ENCODE data around the gene ADTRP.

ADTRP gene

DNA sequence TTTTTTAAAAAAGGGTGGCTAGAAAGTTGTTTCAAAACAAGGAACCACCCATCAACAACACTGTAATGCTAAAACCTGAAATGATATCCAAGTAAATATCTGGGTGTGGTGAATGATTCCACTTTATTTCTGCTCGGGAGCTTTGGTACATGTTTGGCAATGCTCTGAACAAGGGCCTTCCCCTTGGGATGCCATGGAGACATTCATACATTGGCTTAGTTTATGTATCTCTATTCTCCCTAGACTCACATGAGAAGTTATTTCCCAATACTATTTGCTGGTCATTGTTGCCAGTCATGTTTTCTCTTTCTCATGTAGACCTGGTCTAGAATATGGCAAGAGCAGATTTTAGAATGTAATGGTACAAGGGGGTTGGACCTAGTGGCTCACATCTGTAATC, 22.9 kb downstream of the ADTRP start:
- DNase-seq (ENCODE audit: low spot score), result no peak

DNA sequence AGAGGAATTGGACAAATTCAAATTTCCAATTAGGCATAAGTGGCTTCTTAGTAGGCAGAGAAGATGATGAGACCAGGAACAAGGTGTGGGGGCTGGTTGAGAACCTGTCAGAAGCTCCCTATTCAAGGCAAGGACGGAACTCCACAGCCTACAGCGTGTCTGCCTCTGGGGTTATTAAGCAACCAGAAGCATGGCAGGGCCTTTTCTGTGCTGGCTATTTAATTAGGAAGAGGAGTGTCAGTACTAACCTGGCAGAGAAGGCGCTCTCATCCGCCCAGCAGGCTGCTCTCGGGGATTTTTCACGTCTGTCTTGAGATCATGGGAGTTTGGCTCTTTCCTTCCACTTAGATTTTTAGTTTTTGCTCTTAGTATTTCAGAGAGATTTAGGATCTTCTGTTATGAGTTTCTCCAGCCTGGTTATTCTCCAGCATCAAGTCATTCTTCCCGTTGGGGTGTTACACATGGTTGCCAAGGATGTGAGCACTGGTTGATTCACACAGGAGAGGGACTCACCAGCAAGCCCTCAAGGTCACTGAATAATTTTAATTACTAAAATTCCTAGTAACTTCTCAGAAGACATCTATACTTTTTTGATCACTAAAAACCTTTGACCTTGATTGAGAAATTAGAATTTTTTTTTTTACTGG, 23.9 kb downstream of the ADTRP start:
- peak; percentile 68 for DNase-seq (ENCODE audit: low spot score)

DNA sequence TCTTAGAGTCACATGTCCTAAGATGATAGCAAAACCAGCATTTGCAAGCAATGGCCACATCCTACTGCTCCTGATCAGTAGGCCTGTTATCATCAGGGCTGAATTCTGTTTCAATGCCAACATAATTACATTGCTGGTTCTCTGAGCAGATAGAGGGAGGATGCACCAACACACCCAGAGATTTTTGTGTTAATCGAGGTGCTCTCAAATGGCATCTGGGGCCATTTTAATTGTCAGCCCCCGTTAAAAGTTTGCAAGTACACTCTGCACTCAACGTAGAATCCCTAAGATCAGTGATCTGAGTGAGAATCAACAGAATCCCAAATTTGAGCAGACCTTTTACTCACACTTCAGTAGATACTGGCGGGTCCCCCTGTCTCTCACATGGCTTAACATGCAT, 24.8 kb downstream of the ADTRP start:
- no peak for DNase-seq (ENCODE audit: low spot score)

DNA sequence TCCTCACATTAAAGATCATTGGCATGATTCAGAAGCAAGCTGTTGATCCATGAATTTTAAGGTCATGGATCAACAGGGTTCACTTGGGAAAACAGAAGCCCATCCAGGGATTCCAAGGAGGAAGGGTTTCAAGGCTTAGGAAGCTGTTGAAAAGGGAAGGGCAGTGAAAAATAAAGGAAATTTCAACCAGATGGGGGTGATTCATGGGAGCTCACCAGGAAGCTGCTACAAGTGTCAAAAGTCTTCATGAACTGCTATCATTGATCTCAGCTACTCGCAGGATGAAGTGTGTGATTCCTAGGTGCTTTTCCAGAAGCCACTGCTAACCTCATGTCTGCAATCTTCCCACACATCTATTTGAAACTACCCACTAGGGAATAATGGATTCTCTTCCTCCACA, 26.2 kb downstream of the ADTRP start:
- no peak for DNase-seq (ENCODE audit: low spot score)

DNA sequence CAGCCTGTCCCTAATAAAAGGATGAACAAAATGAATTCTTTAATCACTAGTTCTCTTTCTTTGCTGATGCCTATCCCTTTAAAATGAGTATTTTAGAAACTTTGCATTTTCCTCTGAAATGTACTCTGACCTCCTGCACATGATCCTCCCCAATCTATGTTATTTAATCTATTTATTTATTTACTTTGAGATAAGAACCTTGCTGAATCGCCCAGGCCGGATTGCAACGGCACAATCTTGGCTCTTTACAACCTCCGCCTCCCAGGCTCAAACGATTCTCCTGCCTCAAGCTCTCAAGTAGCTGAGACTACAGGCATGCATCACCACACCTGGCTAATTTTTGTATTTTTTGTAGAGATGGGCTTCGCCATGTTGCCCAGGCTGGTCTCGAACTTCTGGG, 27.9 kb downstream of the ADTRP start:
- DNase-seq (ENCODE audit: low spot score), result no peak

DNA sequence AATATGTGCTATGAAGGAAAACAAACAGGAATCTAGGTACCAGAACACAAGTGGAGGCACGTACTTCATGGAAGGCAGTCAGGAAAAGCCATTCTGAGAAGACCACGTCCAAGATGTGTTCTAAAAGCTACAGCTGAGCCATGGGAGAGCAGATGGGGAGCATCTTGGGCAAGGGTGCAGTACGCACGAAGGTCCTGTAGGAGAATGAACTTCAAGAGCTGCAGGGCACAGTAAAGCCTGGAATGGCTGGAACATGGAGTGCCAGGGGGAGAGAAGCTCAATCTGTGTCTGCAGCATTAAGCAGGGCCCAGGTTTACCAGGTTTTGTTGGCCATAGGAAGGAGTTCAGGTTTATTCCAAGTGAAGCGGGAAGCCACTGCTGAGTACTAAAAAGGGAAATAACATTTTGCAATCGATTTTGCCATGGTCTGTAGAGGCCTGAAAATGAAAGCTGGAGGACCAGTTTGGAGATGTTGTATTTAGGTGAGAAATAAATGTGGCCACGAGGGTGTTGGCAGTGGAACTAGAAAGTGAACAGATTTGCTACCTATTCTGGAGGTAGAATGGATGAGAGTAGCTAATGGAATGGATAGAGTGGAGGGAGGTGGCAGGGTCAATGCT, 29.9 kb downstream of the ADTRP start:
- no peak for DNase-seq (ENCODE audit: low spot score)

DNA sequence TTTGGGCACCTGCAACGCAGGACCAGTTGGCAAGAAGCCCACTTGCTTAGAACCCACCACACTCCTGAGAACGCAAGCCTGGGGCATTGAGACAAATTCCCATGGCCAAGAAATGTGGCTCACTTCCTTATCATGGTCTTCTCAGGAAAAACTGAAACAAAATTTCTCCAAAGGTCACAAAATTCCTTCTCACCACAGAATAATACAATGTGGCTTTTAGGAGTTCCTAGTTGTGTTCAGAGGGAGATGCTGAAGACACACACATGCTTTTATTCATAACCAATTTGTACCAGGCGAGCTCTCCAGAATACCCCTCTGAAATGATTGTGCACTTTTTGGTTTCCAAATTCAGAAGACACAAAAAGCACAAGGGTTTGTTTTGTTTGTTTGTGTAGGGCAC, 31.6 kb downstream of the ADTRP start:
- DNase-seq (ENCODE audit: low spot score), result no peak

DNA sequence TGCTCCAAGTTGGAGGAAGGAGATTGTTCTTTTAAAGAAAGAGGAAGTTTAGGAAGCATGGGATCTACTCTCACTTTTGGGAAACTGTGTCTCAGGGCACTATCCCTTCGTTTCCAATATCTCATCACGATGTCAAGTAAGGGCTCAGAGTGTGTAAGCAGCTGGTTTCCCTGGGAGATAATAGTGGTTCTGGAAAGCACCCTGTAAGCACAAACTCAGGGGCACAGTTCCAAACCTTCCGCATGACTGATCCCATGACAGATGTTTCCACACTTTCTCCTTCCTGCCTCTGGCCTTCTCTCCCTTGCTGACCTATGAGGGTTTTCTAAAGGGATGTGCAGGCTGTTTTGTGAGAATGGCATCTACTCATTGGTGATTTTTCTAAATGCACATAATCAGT, 33.9 kb downstream of the ADTRP start:
- peak; percentile 77 for DNase-seq (ENCODE audit: low spot score)

DNA sequence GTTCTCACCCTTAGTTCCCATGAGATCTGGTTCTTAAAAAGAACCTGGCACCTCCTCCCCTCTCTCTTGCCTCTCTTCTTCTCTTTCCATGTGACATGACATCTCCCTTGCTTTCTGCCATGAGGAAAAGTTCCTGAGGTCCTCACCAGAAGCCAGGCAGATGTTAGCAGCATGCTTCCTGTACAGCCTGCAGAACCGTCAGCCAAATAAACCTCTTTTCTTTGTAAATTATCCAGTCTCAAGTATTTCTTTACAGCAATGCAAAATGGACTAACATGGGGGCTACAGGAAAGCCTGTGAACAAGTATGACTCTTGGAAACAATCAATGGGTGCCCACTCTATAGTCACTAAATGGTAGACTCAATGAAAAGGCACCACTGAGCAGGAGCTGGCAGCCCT, 34.5 kb downstream of the ADTRP start:
- no peak for DNase-seq (ENCODE audit: low spot score)

DNA sequence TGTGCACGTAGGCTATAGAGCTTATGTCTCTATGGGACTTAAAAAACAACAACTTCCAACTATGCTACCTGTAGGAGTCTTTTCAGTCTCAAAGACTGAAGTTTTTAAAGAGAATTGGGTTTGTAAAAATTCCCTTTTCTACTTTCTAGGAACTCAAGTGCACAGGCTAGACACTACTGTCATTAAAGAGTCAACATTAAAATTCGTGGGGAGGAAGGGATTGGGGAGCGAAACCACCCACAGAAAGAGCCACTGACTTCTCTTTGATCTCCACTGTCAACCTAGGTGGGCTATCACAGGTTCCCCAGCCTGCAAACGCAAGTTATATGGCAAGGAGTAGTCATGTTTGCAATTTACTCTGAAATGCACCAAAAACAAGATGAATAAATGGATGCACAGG, 37.7 kb downstream of the ADTRP start:
- DNase-seq (ENCODE audit: low spot score), result no peak

DNA sequence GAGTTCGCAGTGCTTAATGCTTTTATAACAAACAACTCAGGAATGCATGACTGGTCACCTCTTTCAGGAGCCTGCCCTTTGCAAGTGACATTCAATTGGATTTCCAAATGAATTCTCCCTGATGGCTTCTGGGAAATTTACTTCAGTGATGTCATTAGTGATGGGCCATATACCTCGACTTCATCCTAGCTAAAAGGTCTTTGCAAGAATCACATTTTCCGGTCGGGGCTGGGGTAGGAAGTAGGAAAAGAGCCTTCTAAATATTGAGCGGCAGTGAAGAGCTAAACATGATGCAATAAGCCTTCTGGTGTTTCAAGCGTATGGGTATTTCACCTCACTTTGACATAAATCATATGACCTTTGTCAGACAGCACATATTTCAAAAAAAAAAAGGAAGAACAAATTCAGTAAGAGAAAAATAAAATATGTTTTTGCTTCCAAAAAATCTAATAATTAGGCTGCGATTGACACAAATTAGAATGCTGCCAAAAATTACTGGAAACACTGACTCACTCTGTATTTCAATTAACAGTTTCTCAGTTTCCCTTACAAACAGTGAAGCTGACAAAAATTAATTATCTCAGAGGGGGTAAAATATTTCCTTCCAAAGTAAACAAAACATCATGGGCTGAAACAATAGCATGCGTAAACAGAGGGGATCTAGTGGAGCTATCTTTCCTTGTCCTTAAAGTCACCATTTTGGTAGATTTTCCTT, 39.8 kb downstream of the ADTRP start:
- DNase-seq (ENCODE audit: low spot score), result no peak

DNA sequence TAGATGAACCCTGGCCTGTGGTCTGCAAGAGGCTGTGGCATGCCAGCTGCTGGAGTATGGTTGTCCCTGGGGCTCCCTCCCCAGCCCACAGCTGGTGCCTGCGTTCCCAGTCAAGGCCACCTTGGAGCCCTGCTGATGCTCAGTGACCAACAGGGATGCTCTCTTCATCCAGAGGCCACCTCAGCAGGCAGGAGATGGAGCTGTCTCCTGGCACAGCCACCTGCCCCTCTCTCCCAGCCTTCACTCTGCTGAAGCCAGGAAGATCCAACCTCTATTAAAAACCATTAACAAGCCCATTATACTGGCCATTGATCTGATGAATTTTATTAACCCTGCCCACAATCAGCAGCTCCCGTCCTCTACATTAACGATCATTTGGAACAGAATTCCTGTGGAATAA, 40.4 kb downstream of the ADTRP start:
- no peak for DNase-seq (ENCODE audit: low spot score)

DNA sequence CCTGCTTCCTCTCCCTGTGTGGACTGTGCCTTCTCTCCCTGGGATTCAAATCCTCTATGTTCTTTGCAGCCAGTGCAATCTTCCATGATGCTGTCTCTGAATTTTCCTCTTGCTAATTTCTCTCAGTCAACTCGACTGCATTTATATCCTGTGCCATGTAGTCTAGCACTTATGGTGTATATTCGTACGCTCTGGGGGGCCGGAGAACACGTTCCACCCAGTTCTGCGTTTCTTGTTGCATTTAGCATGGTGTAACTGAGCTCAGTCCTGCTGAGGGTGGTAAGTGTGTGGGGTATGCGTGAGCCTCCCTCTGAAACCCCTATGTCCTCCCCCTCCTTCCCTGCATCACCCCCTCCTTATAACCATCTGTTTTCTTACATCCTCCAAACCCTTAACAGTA, 42.0 kb downstream of the ADTRP start:
- no peak for DNase-seq (ENCODE audit: low spot score)

DNA sequence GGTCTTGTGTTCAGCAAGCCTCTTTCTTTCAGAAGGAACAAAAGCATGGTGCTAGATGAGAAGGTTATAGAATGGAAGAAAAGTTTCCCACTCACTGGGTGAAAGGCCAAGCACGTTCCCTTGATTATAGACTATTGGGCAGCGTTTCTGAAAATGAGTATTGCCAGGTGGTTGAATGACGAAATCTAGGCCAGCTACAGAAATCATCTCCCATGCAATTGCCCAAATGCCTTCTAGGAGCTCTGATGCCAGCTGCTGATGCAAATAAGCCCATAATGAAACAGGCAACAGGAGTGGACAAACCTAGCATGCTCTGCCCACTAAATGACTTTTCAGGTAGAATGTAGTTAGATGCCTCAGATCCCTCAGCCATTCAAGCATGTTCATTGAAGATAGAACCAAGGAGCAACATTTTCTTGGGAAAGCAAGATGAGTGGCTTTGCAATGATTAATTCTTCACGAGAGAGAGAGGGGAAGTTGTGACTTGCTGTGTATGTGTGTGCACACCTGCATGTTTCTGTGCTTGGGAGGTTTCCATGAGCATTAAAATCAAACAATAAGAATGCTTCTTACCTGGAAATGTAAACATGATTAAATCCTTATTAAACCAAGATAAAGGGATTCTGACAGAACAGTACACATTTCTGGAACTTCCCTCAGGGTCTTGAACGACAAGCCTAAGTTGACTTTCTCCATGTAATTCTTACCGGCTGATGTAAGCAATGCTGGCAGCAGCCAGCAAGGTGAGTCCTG, 43.6 kb downstream of the ADTRP start:
- no peak for DNase-seq (ENCODE audit: low spot score)

DNA sequence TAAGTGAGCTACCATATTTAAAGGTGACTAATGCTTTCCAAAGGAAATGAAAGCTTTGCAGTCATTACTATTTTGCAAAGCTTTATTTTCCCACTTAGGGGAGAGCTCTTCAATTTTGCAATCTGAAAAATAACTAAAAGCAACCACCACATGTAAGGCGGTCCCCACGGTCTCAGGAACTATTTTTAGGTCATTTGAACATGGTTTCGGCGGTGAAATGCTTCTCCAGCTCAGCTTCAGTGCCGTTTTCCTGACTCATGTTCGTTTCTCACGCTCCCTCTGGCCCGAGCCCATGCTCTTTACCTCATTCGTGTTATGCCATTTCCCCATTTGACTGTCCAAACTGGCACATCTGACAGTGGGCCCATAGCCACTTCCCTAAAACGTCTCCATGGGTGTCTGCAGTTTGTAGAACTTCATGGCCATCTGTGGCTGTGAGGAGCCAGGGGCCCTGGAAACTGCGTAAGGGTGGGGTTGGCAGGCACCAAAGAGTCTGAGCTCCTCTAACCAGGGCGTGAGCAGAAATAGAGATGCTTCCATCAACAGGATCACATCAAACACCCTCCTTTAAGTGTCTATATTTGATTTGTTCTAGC, 46.5 kb downstream of the ADTRP start:
- DNase-seq (ENCODE audit: low spot score), result peak; percentile 90

DNA sequence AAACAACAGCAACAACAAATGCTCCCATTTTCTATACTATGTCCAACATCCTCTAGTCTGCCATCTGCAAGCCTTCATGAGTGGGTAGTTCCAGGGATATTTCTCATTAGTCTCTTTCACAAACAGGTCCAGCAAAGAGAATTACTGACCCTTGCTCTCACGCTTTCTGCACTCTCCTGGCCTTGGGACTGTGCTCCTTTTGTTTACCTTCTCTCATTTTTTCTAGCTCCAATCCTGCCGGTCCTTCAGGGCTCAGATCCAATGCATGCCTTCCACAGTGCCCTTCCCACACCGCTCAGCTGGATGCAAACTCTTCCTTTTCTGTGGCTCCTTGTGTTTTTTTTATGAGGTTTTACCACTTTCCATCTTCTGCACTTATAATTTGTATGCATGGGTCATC, 47.2 kb downstream of the ADTRP start:
- DNase-seq (ENCODE audit: low spot score), result no peak

DNA sequence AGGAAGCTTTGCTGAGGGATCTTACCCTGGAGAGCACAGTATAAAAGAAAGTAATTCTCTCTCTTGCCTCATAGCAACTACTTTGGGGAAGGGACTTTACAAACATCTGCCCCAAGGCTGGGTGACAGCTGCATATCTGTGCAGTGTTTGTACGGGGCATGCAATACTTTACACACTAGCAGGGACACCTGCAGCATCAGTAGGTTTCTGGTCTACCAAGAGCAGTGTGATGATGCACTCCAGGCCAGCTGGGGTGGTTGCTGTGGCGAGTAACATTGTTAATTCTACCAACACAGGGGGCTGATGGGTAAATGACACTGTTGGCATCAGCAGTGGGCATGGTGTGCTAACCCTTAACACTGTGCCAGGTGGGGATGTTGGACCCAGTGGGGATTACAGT, 48.0 kb downstream of the ADTRP start:
- no peak for DNase-seq (ENCODE audit: low spot score)

DNA sequence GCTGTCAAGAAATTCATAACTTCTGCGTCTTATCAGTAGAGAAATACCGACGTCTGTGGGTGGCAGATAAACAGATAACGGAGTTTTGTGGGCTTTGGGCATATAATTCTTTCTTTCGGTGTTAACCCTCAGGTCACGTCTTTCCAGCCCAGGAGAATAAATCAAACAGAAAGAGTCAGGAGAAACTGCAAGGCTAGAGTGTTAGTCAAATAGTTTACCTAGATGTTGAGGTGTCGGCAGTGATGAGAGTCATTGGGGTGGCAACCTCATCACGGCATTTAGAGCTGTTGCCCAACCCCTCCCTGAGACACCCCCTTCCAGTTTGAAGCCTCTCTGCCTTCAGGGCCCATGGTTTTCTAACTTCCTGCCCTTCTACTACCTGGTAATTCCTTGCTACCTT, 49.5 kb downstream of the ADTRP start:
- no peak for DNase-seq (ENCODE audit: low spot score)

DNA sequence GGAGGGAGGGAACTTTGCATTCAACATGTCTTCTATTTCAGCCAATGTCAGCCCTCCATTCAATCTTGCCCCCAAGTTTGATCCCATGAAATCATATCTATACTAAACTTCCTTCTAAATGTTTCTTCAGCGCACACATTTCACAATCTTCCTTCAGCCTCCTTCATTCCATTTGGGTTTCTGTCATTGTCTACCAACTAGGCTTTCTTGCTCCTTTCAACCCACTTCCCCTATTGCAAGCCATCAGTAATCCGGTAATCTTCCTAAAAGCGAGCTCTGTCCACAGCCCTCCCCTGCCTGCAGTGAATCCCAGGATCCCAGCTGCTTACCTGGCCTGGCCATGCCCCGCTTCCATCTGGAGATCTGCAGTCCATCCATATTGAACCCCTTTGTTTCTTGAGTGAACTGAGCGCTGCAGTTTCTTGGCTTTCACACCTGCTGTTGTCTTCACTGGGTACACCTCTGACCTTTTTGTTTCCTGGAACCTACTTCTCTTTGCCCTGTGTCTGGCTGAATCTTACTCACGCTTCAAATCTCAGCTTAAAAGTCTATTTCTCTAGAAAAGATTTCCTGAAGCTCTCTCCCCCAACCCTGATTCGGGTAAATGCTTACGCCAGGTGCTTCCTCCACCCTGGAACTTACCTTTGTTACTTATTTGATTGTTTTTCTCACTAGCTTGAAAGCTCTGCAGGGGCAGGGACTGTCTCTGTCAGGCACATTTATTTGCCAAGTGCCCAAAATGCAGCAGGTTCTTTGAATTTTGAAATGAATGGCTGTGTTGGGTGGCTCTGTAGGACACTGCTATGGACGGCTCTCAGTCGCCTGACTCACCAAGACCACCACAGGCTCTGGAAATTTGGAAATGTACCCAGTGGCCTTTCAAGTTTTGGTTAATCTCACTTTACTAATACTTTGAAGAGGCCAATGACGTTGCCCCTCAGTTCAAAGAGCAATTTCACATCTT, 50.3 kb downstream of the ADTRP start:
- DNase-seq (ENCODE audit: low spot score), result no peak

DNA sequence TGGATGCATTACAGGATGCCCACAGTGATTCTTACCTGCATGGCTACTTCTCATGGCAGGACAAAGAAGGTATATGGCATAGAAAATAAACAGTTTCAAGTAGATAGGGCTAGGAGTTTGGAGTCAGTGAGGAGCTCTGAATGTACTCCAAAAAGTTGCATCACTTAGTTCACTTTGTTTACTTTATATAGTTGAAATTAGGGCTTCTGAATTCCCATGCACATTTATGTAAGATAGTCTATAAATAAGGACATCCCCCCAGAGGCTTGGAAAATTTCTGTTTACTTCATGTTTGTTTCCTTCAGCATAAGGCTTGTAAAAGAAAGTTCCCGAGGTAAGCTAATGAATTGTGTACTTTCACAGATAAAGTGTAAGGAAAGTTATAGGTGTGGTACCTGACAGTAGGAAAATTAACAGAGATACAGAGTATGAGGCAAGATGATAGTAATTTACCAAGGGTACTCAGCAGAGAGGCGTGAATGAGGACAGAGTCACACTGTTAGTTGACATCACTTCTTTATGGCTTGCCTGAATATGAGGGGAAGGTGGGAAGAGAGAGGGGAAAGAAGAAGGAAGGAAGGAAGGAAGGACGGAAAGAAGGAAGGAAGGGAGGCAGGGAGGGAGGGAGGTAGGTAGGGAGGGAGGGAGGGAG, 51.1 kb downstream of the ADTRP start:
- no peak for DNase-seq (ENCODE audit: low spot score)

DNA sequence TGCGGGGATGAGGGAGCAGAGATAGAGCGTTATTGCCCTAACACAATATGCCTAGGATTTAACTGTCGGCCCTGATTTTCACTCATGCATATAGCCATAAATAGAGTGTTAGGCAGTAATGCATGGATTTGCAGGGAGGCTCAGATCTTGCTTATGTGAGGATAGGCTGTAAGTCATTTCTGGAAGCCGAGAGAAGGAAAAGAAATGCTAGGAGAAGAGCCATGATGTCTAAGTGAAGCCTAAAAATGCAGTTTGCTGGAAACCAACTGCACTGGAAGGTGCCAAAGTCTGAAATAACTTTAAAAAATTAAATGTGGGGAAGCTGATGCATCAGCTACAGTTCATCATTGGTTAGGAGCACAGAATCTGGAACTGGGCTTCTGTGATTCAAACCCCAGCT, 54.3 kb downstream of the ADTRP start:
- DNase-seq (ENCODE audit: low spot score), result no peak

Data from AG08395 (cell line).